RWPE2 (cell line): ENCODE data around the gene SIRPA.

Source experiments
- ATAC-seq: fragments of 200-7000 bp; cut with Tn5 transposase; 3 replicates; pipeline ENCODE4 v1.9.1; 2021; ENCODE audit warnings: low read depth
- DNase-seq: peaks from one replicate; pipeline ENCODE4 v3.0.0-alpha.2; 2020; ENCODE audit warnings: low spot score
- H3K27ac ChIP-seq: fragments of 450-650 bp; 2 replicates; pipeline ENCODE4 v1.5.1; 2017; ENCODE audit warnings: mild to moderate bottlenecking; ENCODE audit not compliant: poor library complexity, severe bottlenecking
- H3K27me3 ChIP-seq: fragments of 250-450 bp; sonication (Bioruptor Pico); 2 replicates; pipeline ENCODE4 v1.5.1; 2021; ENCODE audit warnings: mild to moderate bottlenecking, moderate library complexity; ENCODE audit not compliant: insufficient read depth, poor library complexity, severe bottlenecking
- H3K36me3 ChIP-seq: fragments of 250-450 bp; sonication (Bioruptor Pico); 2 replicates; pipeline ENCODE4 v1.5.1; 2020; ENCODE audit warnings: low read depth, mild to moderate bottlenecking, moderate library complexity
- H3K4me1 ChIP-seq: fragments of 250-450 bp; sonication (Bioruptor Pico); 2 replicates; pipeline ENCODE4 v1.5.1; 2021; ENCODE audit warnings: mild to moderate bottlenecking, moderate library complexity; ENCODE audit not compliant: insufficient read depth, poor library complexity, severe bottlenecking
- H3K4me3 ChIP-seq: fragments of 250-450 bp; sonication (Bioruptor Pico); 2 replicates; pipeline ENCODE4 v1.5.1; 2021; ENCODE audit warnings: mild to moderate bottlenecking, moderate library complexity; ENCODE audit not compliant: severe bottlenecking
- H3K9me3 ChIP-seq: fragments of 250-450 bp; sonication (Bioruptor Pico); 2 replicates; pipeline ENCODE4 v1.5.1; 2021; ENCODE audit warnings: mild to moderate bottlenecking, moderate library complexity; ENCODE audit not compliant: severe bottlenecking
- CTCF ChIP-seq: fragments of 450-650 bp; IDR thresholded peaks from one replicate; pipeline ENCODE4 v1.5.1; 2017; ENCODE audit warnings: mild to moderate bottlenecking, moderate library complexity; ENCODE audit not compliant: poor library complexity, severe bottlenecking

Gene SIRPA

GRCh38 chr20:1937316-1937976 lies 42.2 kb downstream of the SIRPA start:
- ATAC-seq, result no peak
- TF ChIP-seq CTCF, result no peak

DNA sequence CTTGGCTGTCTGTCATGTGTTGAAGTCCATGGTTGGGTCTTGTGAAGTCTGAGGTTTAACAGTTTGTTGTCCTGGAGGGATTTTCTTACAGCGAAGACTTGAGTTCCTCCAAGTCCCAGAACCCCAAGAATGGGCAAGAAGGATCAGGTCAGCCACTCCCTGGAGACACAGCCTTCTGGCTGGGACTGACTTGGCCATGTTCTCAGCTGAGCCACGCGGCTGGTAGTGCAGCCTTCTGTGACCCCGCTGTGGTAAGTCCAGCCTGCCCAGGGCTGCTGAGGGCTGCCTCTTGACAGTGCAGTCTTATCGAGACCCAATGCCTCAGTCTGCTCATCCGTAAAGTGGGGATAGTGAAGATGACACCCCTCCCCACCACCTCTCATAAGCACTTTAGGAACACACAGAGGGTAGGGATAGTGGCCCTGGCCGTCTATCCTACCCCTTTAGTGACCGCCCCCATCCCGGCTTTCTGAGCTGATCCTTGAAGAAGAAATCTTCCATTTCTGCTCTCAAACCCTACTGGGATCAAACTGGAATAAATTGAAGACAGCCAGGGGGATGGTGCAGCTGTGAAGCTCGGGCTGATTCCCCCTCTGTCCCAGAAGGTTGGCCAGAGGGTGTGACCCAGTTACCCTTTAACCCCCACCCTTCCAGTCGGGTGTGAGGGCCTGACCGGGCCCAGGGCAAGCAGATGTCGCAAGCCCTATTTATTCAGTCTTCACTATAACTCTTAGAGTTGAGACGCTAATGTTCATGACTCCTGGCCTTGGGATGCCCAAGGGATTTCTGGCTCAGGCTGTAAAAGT lies 43.5 kb downstream of the SIRPA start:
- ATAC-seq (no peak), DNase-seq (no peak)
- no peaks in the 10 kb centered on the region for H3K36me3 ChIP-seq
- no peaks in the 10 kb centered on the region for H3K27me3 ChIP-seq
- H3K4me3 ChIP-seq, result no peak overlapping the region
- TF ChIP-seq CTCF, result no peak
- H3K9me3 ChIP-seq, result no peaks in the 10 kb centered on the region
- H3K4me1 ChIP-seq, result peaks cover 15% of the 10 kb centered on the region
- H3K27ac ChIP-seq, result no peak overlapping the region

More at GRCh38 chr20:1937316-1937976, 42.2 kb downstream of the SIRPA start:
- no peak overlapping the region for H3K4me3 ChIP-seq
- H3K4me1 ChIP-seq, result peaks cover 11% of the 10 kb centered on the region
- H3K36me3 ChIP-seq, result no peaks in the 10 kb centered on the region
- DNase-seq, result no peak
- H3K27ac ChIP-seq, result no peak overlapping the region
- no peaks in the 10 kb centered on the region for H3K27me3 ChIP-seq
- H3K9me3 ChIP-seq, result no peaks in the 10 kb centered on the region

DNA sequence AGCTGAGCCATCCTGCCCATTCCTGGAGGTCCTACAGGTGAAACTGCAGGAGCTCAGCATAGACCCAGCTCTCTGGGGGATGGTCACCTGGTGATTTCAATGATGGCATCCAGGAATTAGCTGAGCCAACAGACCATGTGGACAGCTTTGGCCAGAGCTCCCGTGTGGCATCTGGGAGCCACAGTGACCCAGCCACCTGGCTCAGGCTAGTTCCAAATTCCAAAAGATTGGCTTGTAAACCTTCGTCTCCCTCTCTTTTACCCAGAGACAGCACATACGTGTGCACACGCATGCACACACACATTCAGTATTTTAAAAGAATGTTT lies 44.0 kb downstream of the SIRPA start:
- peaks cover 15% of the 10 kb centered on the region for H3K4me1 ChIP-seq
- H3K27ac ChIP-seq, result no peak overlapping the region
- no peaks in the 10 kb centered on the region for H3K27me3 ChIP-seq
- no peaks in the 10 kb centered on the region for H3K9me3 ChIP-seq
- DNase-seq, result no peak
- ATAC-seq, result no peak
- TF ChIP-seq CTCF, result no peak
- no peak overlapping the region for H3K4me3 ChIP-seq
- no peaks in the 10 kb centered on the region for H3K36me3 ChIP-seq

- TF ChIP-seq CTCF, result no peak
Measured at GRCh38 chr20:1940581-1940980, 45.4 kb downstream of the SIRPA start.

DNA sequence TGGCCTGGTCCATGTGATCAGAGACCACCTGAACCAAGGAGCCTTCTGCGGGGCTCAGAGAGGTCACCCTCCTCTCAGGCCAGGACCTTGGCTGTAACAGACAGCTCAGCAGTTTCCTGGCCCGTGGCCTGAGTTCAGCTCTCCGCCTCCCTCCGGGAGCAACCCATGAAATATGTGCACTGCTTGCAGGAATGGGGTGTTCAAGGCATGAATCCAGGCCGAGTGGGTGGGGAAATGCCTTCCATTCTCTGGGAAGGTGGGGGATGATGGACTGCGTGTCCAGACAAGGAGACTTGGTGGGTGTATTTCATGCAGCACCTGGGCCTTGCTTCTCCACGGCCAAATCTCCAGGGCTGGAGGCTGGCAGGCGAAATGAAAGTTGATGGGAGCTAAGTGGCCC lies 46.0 kb downstream of the SIRPA start:
- no peaks in the 10 kb centered on the region for H3K27me3 ChIP-seq
- TF ChIP-seq CTCF, result no peak
- no peaks in the 10 kb centered on the region for H3K36me3 ChIP-seq
- H3K4me1 ChIP-seq, result peaks cover 11% of the 10 kb centered on the region
- H3K27ac ChIP-seq, result peak overlapping the region; percentile 57
- H3K4me3 ChIP-seq, result no peak overlapping the region
- ATAC-seq, result peak; percentile 85
- peak; percentile 83 for DNase-seq
- no peaks in the 10 kb centered on the region for H3K9me3 ChIP-seq

More at GRCh38 chr20:1940581-1940980, 45.4 kb downstream of the SIRPA start:
- H3K4me3 ChIP-seq, result no peak overlapping the region
- H3K27ac ChIP-seq, result peak overlapping the region; percentile 57
- H3K36me3 ChIP-seq, result no peaks in the 10 kb centered on the region
- ATAC-seq, result no peak
- no peaks in the 10 kb centered on the region for H3K9me3 ChIP-seq
- no peaks in the 10 kb centered on the region for H3K27me3 ChIP-seq
- DNase-seq, result no peak
- peaks cover 11% of the 10 kb centered on the region for H3K4me1 ChIP-seq
